Brain microvascular endothelial cell (primary cell): ENCODE measurements around the gene ZC2HC1C.

Experiments
- DNase-seq: peaks from one replicate; pipeline ENCODE4 v3.0.0-alpha.2; 2020
- H3K27ac ChIP-seq: fragments of 250-450 bp; sonication (Bioruptor Pico); 2 replicates; pipeline ENCODE4 v1.5.1; 2020; ENCODE audit warnings: mild to moderate bottlenecking, moderate library complexity
- H3K27me3 ChIP-seq: fragments of 250-450 bp; sonication (Bioruptor Pico); replicated peaks from 2 replicates; pipeline ENCODE4 v1.5.1; 2020; ENCODE audit warnings: mild to moderate bottlenecking
- H3K36me3 ChIP-seq: fragments of 250-450 bp; sonication (Bioruptor Pico); replicated peaks from 2 replicates; pipeline ENCODE4 v1.5.1; 2020; ENCODE audit warnings: mild to moderate bottlenecking
- H3K4me3 ChIP-seq: 2 replicates; pipeline ENCODE4 v1.5.1; 2011; ENCODE audit warnings: low read depth, mild to moderate bottlenecking, control low read depth, low read length, moderate library complexity
- in situ Hi-C: cut with HindIII; loops from 2 replicates; pipeline ENCODE4 v1.10.0; 2017; ENCODE audit warnings: low sequenced_read_pairs, low pct_ligation_motif_present
- TF ChIP-seq, protein P1 (sequence below): IDR thresholded peaks from 2 replicates; pipeline ENCODE4 v1.5.1; 2011; ENCODE audit warnings: low read depth, mild to moderate bottlenecking, moderate library complexity, low read length, control low read depth, inconsistent platforms; ENCODE audit errors: missing control alignments

The ZC2HC1C gene

GRCh38 chr14:75096959-75097358 is 27.5 kb downstream of the ZC2HC1C start:
- Histone ChIP-seq H3K4me3 (no peak overlapping the region), H3K27ac (no peak overlapping the region), H3K27me3 (no peaks in the 10 kb centered on the region), H3K36me3 (peaks cover 43% of the 10 kb centered on the region)
- in situ Hi-C loops: no loop called here
- DNase-seq: no peak
- TF ChIP-seq, protein P1, sequence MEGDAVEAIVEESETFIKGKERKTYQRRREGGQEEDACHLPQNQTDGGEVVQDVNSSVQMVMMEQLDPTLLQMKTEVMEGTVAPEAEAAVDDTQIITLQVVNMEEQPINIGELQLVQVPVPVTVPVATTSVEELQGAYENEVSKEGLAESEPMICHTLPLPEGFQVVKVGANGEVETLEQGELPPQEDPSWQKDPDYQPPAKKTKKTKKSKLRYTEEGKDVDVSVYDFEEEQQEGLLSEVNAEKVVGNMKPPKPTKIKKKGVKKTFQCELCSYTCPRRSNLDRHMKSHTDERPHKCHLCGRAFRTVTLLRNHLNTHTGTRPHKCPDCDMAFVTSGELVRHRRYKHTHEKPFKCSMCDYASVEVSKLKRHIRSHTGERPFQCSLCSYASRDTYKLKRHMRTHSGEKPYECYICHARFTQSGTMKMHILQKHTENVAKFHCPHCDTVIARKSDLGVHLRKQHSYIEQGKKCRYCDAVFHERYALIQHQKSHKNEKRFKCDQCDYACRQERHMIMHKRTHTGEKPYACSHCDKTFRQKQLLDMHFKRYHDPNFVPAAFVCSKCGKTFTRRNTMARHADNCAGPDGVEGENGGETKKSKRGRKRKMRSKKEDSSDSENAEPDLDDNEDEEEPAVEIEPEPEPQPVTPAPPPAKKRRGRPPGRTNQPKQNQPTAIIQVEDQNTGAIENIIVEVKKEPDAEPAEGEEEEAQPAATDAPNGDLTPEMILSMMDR: no peak

GRCh38 chr14:75098212-75098611 is 28.8 kb downstream of the ZC2HC1C start:
- Histone ChIP-seq H3K27me3 (no peaks in the 10 kb centered on the region), H3K4me3 (no peak overlapping the region), H3K27ac (no peak overlapping the region), H3K36me3 (peaks cover 34% of the 10 kb centered on the region)
- DNase-seq: no peak
- TF ChIP-seq, protein P1: no peak
- in situ Hi-C loops: no loop called here

GRCh38 chr14:75098682-75099081 is 29.2 kb downstream of the ZC2HC1C start:
- Histone ChIP-seq H3K4me3 (no peak overlapping the region), H3K27me3 (no peaks in the 10 kb centered on the region), H3K27ac (no peak overlapping the region), H3K36me3 (peaks cover 37% of the 10 kb centered on the region)
- DNase-seq: no peak
- TF ChIP-seq, protein P1: no peak
- in situ Hi-C loops: no loop called here

DNA sequence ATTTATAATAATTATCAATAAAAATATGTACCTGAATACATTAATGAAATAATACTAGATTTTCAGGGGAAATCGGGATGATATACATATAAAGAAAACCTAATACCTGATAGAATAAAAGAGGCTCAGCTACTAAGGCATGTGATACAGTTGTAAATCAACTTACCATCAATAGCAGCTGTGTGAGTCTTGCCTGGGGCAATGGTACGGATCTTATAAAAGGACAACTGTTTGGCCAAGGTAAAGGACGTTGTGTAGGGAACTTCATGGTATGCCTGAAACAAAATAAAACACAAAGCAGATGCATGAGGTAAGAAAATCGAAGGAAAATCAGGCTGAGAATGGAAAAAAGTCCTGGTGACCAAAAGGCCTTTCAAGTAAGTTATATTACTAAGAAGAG is 32.0 kb downstream of the ZC2HC1C start:
- Histone ChIP-seq H3K36me3 (peaks cover 42% of the 10 kb centered on the region), H3K27me3 (no peaks in the 10 kb centered on the region), H3K27ac (no peak overlapping the region), H3K4me3 (no peak overlapping the region)
- in situ Hi-C loops: no loop called here
- TF ChIP-seq, protein P1: no peak
- DNase-seq: no peak

DNA sequence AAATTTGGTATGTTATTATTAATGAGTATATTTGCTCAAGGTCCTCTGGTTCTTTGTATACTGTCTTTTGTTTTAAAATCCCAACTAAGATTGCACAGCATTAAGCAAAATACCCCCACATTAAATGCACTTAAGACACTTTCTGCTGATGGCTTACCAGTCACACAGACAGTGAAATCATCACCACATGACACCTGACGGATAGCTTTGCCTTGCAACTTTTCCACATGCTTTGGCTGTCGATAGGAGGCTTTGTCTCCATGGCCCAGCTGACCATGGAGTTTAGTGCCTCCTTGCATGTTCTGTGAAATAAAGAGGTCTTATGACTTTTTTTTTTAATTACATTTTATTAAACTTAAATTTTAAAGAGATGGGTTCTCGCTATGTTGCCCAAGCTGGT is 37.7 kb downstream of the ZC2HC1C start:
- in situ Hi-C loops: no loop called here
- Histone ChIP-seq H3K27me3 (no peaks in the 10 kb centered on the region), H3K27ac (no peak overlapping the region), H3K4me3 (no peak overlapping the region), H3K36me3 (peaks cover 49% of the 10 kb centered on the region)
- TF ChIP-seq, protein P1: no peak
- DNase-seq: no peak

DNA sequence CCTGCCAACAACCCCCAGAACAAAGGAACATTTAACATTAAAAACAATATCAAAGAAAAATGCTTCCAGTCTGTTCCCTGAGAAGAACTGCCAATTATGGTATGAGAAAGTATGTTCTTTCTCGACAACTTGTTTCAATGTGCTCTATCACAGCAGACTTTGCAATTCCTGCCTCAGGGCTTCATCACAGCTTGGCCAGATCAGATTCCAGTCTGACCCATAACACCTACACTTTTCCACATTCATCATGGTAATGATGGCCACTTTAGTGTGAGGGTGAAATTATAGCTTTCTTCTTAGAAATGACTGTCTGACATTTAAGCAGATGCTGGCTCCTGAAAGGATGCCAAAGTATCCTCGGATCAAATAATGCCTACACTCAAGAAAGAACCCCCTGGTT is 40.4 kb downstream of the ZC2HC1C start:
- Histone ChIP-seq H3K27ac (no peak overlapping the region), H3K27me3 (no peaks in the 10 kb centered on the region), H3K4me3 (no peak overlapping the region), H3K36me3 (peaks cover 60% of the 10 kb centered on the region)
- no peak for DNase-seq
- TF ChIP-seq, protein P1: no peak
- in situ Hi-C loops: no loop called here
